ENCODE results near the gene CR1. TPM values are rescaled to one million over a fixed set of nuclear protein-coding genes. Genes with fewer than 3 reads are reported as not detected.
"Not testable (repeated sequence)": the region's sequence is repeated elsewhere in the genome, so short reads cannot be mapped to it uniquely, and the experiment has no call there.

CR1 gene
- total RNA-seq, 1 donor from 2014 or later, result not detected

DNA sequence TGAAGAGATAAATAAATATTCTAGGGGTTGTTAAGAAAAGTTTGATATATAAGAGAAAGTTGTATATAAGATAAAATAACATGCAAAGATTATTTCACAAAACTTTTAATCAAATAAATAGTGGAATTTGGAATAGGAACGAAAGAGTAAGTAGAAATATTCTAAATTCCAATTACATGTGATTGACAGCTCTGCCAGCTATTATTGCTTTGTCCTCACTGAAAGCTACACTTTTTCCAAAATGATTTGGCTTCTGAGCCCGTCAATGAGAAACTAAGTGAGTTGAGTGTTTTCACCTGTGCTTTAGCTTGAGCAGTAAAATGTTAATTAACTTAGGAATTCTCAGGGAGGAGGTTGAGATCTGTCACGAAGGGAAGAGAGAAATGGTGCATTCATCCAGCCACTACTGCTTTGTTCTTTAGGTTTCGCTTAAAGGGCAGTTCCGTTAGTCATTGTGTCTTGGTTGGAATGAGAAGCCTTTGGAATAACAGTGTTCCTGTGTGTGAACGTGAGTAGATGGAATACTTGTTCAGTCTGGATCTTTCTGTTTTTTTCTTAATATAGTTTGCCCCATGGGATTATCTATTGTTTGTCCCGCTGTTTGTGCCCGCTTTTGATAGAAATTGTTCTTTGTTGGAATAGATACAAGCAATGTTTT is 85.7 kb downstream of the CR1 start:
- peak; percentile 13 for DNase-seq (ENCODE audit: low read depth)

DNA sequence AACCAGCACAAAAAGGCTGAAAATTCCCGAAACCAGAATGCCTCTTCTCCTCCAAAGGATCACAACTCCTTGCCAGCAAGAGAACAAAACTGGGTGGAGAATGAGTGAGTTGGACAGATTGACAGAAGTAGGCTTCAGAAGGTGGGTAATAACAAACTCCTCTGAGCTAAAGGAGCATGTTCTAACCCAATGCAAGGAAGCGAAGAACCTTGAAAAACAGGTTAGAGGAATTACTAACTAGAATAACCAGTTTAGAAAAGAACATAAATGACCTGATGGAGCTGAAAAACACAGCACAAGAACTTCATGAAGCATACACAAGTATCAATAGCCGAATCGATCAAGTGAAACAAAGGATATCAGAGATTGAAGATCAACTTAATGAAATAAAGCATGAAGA is 93.5 kb downstream of the CR1 start:
- DNase-seq (ENCODE audit: low read depth), result not testable (repeated sequence)

DNA sequence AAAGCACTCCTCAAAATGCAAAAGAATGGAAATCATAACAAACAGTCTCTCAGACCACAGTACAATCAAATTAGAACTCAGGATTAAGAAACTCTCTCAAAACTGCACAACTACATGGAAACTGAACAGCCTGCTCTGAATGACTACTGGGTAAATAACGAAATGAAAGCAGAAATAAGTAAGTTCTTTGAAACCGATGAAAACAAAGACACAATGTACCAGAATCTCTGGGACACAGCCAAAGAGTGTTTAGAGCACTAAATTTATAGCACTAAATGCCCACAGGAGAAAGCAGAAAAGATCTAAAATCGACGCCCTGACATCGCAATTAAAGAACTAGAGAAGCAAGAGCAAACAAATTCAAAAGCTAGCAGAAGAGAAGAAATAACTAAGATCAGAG is 95.2 kb downstream of the CR1 start:
- DNase-seq (ENCODE audit: low read depth), result not testable (repeated sequence)

DNA sequence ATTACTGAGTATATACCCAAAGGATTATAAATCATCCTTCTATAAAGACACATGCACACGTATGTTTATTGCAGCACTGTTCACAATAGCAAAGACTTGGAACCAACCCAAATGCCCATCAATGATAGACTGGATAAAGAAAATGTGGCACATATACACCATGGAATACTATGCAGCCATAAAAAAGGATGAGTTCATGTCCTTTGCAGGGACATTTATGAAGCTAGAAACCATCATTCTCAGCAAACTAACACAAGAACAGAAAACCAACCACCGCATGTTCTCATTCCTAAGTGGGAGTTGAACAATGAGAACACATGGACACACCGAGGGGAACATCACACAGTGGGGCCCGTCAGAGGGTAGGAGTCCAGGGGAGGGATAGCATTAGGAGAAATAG is 98.1 kb downstream of the CR1 start:
- DNase-seq (ENCODE audit: low read depth), result not testable (repeated sequence)

- DNase-seq (ENCODE audit: low read depth), result peak; percentile 25
These were observed 107.8 kb downstream of the CR1 start for GRCh38 chr1:207603777-207604176.

GRCh38 chr1:207605444-207606361 is 109.7 kb downstream of the CR1 start:
- no peak for DNase-seq (ENCODE audit: low read depth)

GRCh38 chr1:207606362-207606755 is 110.4 kb downstream of the CR1 start:
- no peak for DNase-seq (ENCODE audit: low read depth)

- DNase-seq (ENCODE audit: low read depth), result no peak
These were observed 116.8 kb downstream of the CR1 start for GRCh38 chr1:207612762-207613161.

- DNase-seq (ENCODE audit: low read depth), result peak; percentile 75
These were observed 124.0 kb downstream of the CR1 start for GRCh38 chr1:207619871-207620542.

DNA sequence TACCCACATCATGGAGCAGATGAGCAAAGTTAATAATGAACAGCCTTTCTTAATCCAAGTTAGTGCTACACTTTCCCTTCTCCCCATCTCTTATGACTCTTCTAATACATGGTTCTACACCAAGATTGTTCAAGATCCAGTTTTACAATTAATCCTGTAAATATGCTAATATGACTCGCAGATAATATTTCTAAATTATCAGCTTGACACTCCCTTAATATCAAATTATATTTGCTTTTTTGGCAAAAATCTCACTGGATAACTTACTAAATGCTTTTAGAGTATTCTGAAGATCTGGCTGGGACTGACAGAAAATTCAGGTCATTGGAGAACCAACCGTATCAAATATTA is 124.6 kb downstream of the CR1 start:
- DNase-seq (ENCODE audit: low read depth), result no peak

- not testable (repeated sequence) for DNase-seq (ENCODE audit: low read depth)
These were observed 129.6 kb downstream of the CR1 start for GRCh38 chr1:207625504-207626071.

DNA sequence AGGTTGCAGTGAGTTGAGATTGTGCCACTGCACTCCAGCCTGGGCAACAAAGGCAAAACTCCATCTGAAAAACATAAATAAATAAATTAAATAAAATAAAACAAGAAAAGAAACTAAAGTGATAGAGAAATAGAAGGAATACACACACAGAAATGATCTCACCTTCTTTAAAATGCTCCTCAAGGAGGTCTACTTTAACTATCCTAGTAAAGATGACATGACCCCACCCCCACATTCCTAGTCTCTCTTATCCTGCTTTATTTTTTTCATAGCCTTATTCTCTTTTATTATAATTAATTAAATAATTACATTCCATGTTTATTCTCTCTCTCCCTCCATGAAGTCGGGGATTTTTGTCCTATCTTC is 131.0 kb downstream of the CR1 start:
- no peak for DNase-seq (ENCODE audit: low read depth)

- DNase-seq (ENCODE audit: low read depth), result no peak
These were observed 131.5 kb downstream of the CR1 start for GRCh38 chr1:207627496-207627895.

DNA sequence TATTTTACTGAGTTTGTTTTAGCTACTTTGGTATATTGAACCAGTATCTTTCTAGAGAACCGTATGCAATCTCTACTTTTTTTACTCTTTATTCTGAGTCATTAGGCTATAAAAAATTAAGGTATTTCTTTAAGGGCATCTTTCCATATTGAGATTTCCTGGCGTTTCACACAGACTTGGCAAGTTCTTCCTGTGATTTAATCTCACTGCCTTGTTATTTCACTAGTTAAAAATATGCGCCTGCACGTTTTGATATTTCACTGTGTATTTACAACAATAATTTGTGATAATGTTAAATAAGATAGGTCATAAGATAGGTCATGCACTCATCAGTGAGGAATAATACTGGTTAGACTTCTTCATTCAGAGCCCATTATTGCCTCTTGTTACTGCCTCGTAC is 132.8 kb downstream of the CR1 start:
- DNase-seq (ENCODE audit: low read depth), result no peak

GRCh38 chr1:207631137-207631536 is 135.2 kb downstream of the CR1 start:
- no peak for DNase-seq (ENCODE audit: low read depth)

DNA sequence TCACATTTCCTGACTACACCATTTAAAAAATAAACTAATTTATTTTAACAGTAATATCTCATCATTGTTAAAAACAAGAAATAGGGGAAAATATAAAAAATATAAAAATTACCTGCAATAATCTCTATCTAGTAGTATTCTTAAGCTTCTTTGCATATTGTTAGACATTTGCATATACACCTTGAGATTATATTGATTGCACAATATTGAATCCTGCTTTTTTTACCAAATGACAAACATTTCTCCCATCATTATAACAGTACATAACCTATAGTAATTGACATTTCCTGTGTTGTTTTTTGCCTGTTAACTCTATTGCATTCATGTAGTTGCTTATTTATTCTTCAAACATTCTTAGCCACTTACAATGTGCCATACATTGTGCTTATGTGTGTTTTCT is 137.3 kb downstream of the CR1 start:
- no peak for DNase-seq (ENCODE audit: low read depth)

- DNase-seq (ENCODE audit: low read depth), result not testable (repeated sequence)
These were observed 137.8 kb downstream of the CR1 start for GRCh38 chr1:207633699-207634289.

- DNase-seq (ENCODE audit: low read depth), result not testable (repeated sequence)
These were observed 138.3 kb downstream of the CR1 start for GRCh38 chr1:207634293-207634692.

DNA sequence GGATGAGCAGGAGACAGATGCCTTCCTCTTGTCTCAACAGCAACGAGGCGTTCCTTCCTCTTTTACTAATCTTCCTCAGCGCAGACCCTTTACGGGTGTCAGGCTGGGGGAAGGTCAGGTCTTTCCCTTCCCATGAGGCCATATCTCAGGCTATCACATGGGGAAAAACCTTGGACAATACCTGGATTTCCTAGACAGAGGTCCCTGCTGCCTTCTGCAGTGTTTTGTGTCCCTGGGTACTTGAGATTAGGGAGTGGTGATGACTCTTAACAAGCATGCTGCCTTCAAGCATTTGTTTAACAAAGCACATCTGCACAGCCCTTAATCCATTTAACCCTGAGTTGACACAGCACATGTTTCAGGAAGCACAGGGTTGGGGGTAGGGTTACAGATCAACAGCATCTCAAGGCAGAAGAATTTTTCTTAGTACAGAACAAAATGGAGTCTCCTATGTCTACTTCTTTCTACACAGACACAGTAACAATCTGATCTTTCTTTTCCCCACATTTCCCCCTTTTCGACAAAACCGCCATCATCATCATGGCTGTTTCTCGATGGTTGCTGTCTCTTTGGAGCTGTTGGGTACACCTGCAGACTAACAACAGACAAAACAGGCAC is 139.7 kb downstream of the CR1 start:
- not testable (repeated sequence) for DNase-seq (ENCODE audit: low read depth)

- not testable (repeated sequence) for DNase-seq (ENCODE audit: low read depth)
These were observed 142.7 kb downstream of the CR1 start for GRCh38 chr1:207638487-207639145.

DNA sequence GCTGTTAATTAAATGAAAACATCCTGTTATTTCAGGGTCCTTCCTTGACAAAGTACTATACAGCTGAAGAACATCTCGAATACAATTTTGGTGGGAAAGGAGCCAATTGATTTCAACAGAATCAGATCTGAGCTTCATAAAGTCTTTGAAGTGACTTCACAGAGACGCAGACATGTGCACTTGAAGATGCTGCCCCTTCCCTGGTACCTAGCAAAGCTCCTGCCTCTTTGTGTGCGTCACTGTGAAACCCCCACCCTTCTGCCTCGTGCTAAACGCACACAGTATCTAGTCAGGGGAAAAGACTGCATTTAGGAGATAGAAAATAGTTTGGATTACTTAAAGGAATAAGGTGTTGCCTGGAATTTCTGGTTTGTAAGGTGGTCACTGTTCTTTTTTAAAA is 143.4 kb downstream of the CR1 start:
- DNase-seq (ENCODE audit: low read depth), result not testable (repeated sequence)

Measured in renal cortical epithelial cell (primary cell).